Esophagus (tissue), 2 donors: ENCODE results near the gene NEXN. TPM values are rescaled to one million over a fixed set of nuclear protein-coding genes. Genes with fewer than 3 reads are reported as not detected.

Experiments used
- H3K27ac ChIP-seq, 2 donors: one replicate each; pipeline ENCODE4 v1.5.1; 2013; ENCODE audit warnings: low read depth in 2 of 2, mild to moderate bottlenecking in 2 of 2, inconsistent platforms in 1 of 2, low read length in 1 of 2, moderate library complexity in 1 of 2
- H3K27me3 ChIP-seq, 2 donors: one replicate each; pipeline ENCODE4 v1.6.1; 2013; ENCODE audit warnings: low read length in 2 of 2, control low read depth in 1 of 2, mild to moderate bottlenecking in 1 of 2; ENCODE audit not compliant: insufficient read depth in 2 of 2, control insufficient read depth in 1 of 2
- H3K36me3 ChIP-seq, 2 donors: one replicate each; pipeline ENCODE4 v1.6.1; 2013; ENCODE audit warnings: low read length in 1 of 2; ENCODE audit not compliant: control insufficient read depth in 2 of 2, insufficient read depth in 2 of 2
- H3K4me1 ChIP-seq, 2 donors: one replicate each; pipeline ENCODE4 v1.6.1; 2013; ENCODE audit warnings: low read length in 1 of 2; ENCODE audit not compliant: control insufficient read depth in 2 of 2, insufficient read depth in 2 of 2
- H3K4me3 ChIP-seq, 2 donors: one replicate each; pipeline ENCODE4 v1.5.1; 2013; ENCODE audit warnings: low read length in 2 of 2, mild to moderate bottlenecking in 2 of 2, low read depth in 1 of 2, moderate library complexity in 1 of 2
- H3K9me3 ChIP-seq, 2 donors: one replicate each; pipeline ENCODE4 v1.6.1; 2013; ENCODE audit warnings: mild to moderate bottlenecking in 2 of 2, low read depth in 1 of 2, low read length in 1 of 2, moderate library complexity in 1 of 2; ENCODE audit not compliant: control insufficient read depth in 2 of 2, insufficient read depth in 1 of 2
- WGBS, 2 donors: extraction: QIAGEN DNeasy Blood & Tissue Kit; methylation state at CpG; one replicate each; pipeline ENCODE4 v1.1.7; 2013; 5-methylcytosine and 5-hydroxymethylcytosine counted together
- polyA plus RNA-seq, 2 donors: library from polyadenylated mRNA; stranded (reverse); fragments of 200-250 nt; gene quantifications; one replicate each; pipeline ENCODE4 v1.2.3, GENCODE V29; 2013
- donor health status: healthy with polysubstance abuse.
- donor health status: Bipolar disorder and iron deficiency.

The NEXN gene
- polyA plus RNA-seq, 2 donors = 10.9 to 16.2 TPM

- WGBS, 2 donors = 77 to 91% methylated on average over 4 of the region's 4 CpGs
- Histone ChIP-seq H3K36me3 (peaks cover 0 to 3% of the 10 kb centered on the region in 2 donors), H3K27ac (no peak overlapping the region), H3K9me3 (no peaks in the 10 kb centered on the region), H3K4me3 (no peak overlapping the region), H3K4me1 (no peaks in the 10 kb centered on the region), H3K27me3 (no peaks in the 10 kb centered on the region)
These were observed 96.2 kb downstream of the NEXN start for GRCh38 chr1:77984629-77985028.

- Histone ChIP-seq H3K9me3 (no peaks in the 10 kb centered on the region), H3K36me3 (peaks cover 0 to 3% of the 10 kb centered on the region in 2 donors), H3K27me3 (no peaks in the 10 kb centered on the region)
These were observed 98.4 kb downstream of the NEXN start for GRCh38 chr1:77986810-77987209.

GRCh38 chr1:77987919-77988318 lies 99.5 kb downstream of the NEXN start:
- Histone ChIP-seq H3K27ac (no peak overlapping the region), H3K36me3 (peaks cover 0 to 3% of the 10 kb centered on the region in 2 donors), H3K9me3 (no peaks in the 10 kb centered on the region), H3K4me1 (no peaks in the 10 kb centered on the region), H3K4me3 (no peak overlapping the region), H3K27me3 (no peaks in the 10 kb centered on the region)
- 87 to 92% methylated on average over 2 of the region's 2 CpGs for WGBS, 2 donors

More at GRCh38 chr1:77986810-77987209, 98.4 kb downstream of the NEXN start:
- Histone ChIP-seq H3K4me1 (no peaks in the 10 kb centered on the region), H3K27ac (no peak overlapping the region), H3K4me3 (no peak overlapping the region)

GRCh38 chr1:77989744-77990143 lies 101.3 kb downstream of the NEXN start:
- WGBS, 2 donors = 90% methylated on average over 2 of the region's 2 CpGs
- H3K4me1 ChIP-seq = no peaks in the 10 kb centered on the region

GRCh38 chr1:77990629-77991204 lies 102.3 kb downstream of the NEXN start:
- Histone ChIP-seq H3K27me3 (no peaks in the 10 kb centered on the region), H3K36me3 (peaks cover 0 to 3% of the 10 kb centered on the region in 2 donors), H3K4me1 (no peaks in the 10 kb centered on the region), H3K4me3 (no peak overlapping the region), H3K9me3 (no peaks in the 10 kb centered on the region), H3K27ac (no peak overlapping the region)
- 81% methylated on average over 3 of the region's 3 CpGs for WGBS, 2 donors

More at GRCh38 chr1:77989744-77990143, 101.3 kb downstream of the NEXN start:
- Histone ChIP-seq H3K27me3 (no peaks in the 10 kb centered on the region), H3K36me3 (peaks cover 0 to 3% of the 10 kb centered on the region in 2 donors), H3K4me3 (no peak overlapping the region), H3K9me3 (no peaks in the 10 kb centered on the region), H3K27ac (no peak overlapping the region)

GRCh38 chr1:77991638-77992037 lies 103.2 kb downstream of the NEXN start:
- Histone ChIP-seq H3K4me1 (no peaks in the 10 kb centered on the region), H3K9me3 (no peaks in the 10 kb centered on the region), H3K4me3 (no peak overlapping the region), H3K36me3 (peaks cover 0 to 3% of the 10 kb centered on the region in 2 donors), H3K27ac (no peak overlapping the region), H3K27me3 (no peaks in the 10 kb centered on the region)

Other genes with a start within 250 kb of the NEXN start
- gene ZZZ3, start 206.0 kb upstream of the NEXN start, polyA plus RNA-seq = 1 to 10 TPM; 7.2 to 7.8 TPM
- 10 to 100 TPM; 14.3 to 15.7 TPM for gene USP33, start 128.8 kb upstream of the NEXN start, polyA plus RNA-seq
- gene MIGA1, start 109.0 kb upstream of the NEXN start, polyA plus RNA-seq = 1 to 10 TPM; 1.0 to 1.9 TPM
- 10 to 100 TPM; 25.7 to 38.6 TPM for gene FUBP1, start 90.4 kb downstream of the NEXN start, polyA plus RNA-seq
- 1 to 10 TPM; 4.9 to 7.7 TPM for gene DNAJB4, start 116.3 kb downstream of the NEXN start, polyA plus RNA-seq
- 1 to 10 TPM in 1 of 2 donors, under 1 TPM in 1; 0.96 to 1.5 TPM for gene GIPC2, start 157.3 kb downstream of the NEXN start, polyA plus RNA-seq